ENCODE data around the gene KRTDAP. TPM values are rescaled to one million over a fixed set of nuclear protein-coding genes. Genes with fewer than 3 reads are reported as not detected.

KRTDAP gene
- total and polyA plus RNA-seq, 4 donors, result 0.16 to 0.49 TPM; not detected in 2

DNA sequence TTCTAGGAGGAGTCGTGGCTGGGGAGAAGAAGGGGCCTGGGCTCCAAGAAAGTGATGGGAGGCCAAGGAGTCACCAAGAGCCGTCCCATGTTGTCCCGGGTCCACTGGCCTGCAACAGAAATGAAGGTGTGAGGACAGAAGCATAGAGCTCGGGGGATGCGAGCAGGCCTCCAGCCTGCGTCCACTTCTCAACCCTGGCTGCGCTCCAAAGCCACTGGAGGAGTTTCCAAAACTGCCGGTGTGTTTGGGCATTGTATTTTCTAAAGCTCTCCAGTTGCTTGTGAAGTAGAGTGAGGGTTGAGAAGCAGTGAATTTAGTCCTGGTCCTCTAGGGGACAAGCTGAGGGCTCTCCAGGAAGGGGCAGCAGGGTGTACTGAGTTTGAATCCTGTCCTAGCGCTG is 29.2 kb downstream of the KRTDAP start:
- DNase-seq (peak; percentile 50 to 64 (median 59)), ATAC-seq (ENCODE audit: insufficient read depth, low FRiP score) (no peak)
- 62 to 83% methylated on average over 9 of the region's 9 CpGs for WGBS, 2 donors
- no peaks in the 10 kb centered on the region for H3K9me3 ChIP-seq (ENCODE audit: control insufficient read depth in 4 of 4, insufficient read depth in 3 of 4, low read length in 3 of 4)
- no peak overlapping the region for H3K9ac ChIP-seq (ENCODE audit: insufficient read depth in 1 of 2, low read length in 2 of 2)
- no peak overlapping the region for H3K4me3 ChIP-seq
- no peak overlapping the region for H3K27ac ChIP-seq (ENCODE audit: low read depth in 1 of 2, low read length in 1 of 2)
- peaks cover 7 to 43% (median 23%) of the 10 kb centered on the region in 5 donors for H3K4me1 ChIP-seq (ENCODE audit: control insufficient read depth in 5 of 5, insufficient read depth in 5 of 5, low read length in 5 of 5)
- H3K36me3 ChIP-seq (ENCODE audit: control insufficient read depth in 4 of 4, insufficient read depth in 4 of 4, low read length in 4 of 4), result no peaks in the 10 kb centered on the region
- TF ChIP-seq CTCF (IDR thresholded peaks at IDR 0.05; ENCODE audit: control extremely low read depth, extremely low read depth), result no peak
- H3K27me3 ChIP-seq (ENCODE audit: control insufficient read depth in 3 of 3, insufficient read depth in 3 of 3, low read length in 2 of 3), result no peaks in the 10 kb centered on the region

DNA sequence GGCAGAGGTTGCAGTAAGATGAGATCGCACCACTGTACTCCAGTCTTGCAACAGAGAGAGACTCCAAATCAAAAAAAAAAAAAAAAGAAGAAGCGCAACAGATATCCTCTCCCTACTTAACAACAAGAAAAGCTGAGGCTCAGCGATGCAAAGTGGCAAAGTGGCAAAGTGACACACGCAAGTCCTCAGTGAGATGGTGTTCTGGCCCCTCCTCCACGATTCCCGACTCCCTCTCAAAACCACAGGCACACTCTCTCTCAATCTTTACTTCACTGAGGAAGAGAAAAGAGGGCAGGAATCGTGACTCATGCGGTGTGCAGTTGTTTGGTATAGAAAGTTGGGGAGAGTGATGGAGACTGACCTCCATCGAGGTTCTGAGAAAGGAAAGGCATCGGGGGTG is 29.7 kb downstream of the KRTDAP start:
- Histone ChIP-seq H3K4me1 (ENCODE audit: control insufficient read depth in 5 of 5, insufficient read depth in 5 of 5, low read length in 5 of 5) (peaks cover 7 to 43% (median 23%) of the 10 kb centered on the region in 5 donors), H3K9ac (ENCODE audit: insufficient read depth in 1 of 2, low read length in 2 of 2) (no peak overlapping the region), H3K27ac (ENCODE audit: low read depth in 1 of 2, low read length in 1 of 2) (no peak overlapping the region), H3K36me3 (ENCODE audit: control insufficient read depth in 4 of 4, insufficient read depth in 4 of 4, low read length in 4 of 4) (no peaks in the 10 kb centered on the region), H3K9me3 (ENCODE audit: control insufficient read depth in 4 of 4, insufficient read depth in 3 of 4, low read length in 3 of 4) (no peaks in the 10 kb centered on the region), H3K27me3 (ENCODE audit: control insufficient read depth in 3 of 3, insufficient read depth in 3 of 3, low read length in 2 of 3) (no peaks in the 10 kb centered on the region), H3K4me3 (no peak overlapping the region)
- DNase-seq (no peak), ATAC-seq (ENCODE audit: insufficient read depth, low FRiP score) (no peak)
- TF ChIP-seq CTCF (IDR thresholded peaks at IDR 0.05; ENCODE audit: control extremely low read depth, extremely low read depth), result no peak
- WGBS, 2 donors, result 68 to 69% methylated on average over 10 of the region's 10 CpGs

- Histone ChIP-seq H3K36me3 (ENCODE audit: control insufficient read depth in 4 of 4, insufficient read depth in 4 of 4, low read length in 4 of 4) (no peaks in the 10 kb centered on the region), H3K9ac (ENCODE audit: insufficient read depth in 1 of 2, low read length in 2 of 2) (no peak overlapping the region), H3K27ac (ENCODE audit: low read depth in 1 of 2, low read length in 1 of 2) (peak overlapping the region in 1 of 2 donors; percentile 52), H3K27me3 (ENCODE audit: control insufficient read depth in 3 of 3, insufficient read depth in 3 of 3, low read length in 2 of 3) (no peaks in the 10 kb centered on the region), H3K9me3 (ENCODE audit: control insufficient read depth in 4 of 4, insufficient read depth in 3 of 4, low read length in 3 of 4) (no peaks in the 10 kb centered on the region), H3K4me3 (no peak overlapping the region), H3K4me1 (ENCODE audit: control insufficient read depth in 5 of 5, insufficient read depth in 5 of 5, low read length in 5 of 5) (peaks cover 7 to 43% (median 23%) of the 10 kb centered on the region in 5 donors)
- DNase-seq (peak; percentile 85 to 97 (median 95)), ATAC-seq (ENCODE audit: insufficient read depth, low FRiP score) (no peak)
- no peak for TF ChIP-seq CTCF (IDR thresholded peaks at IDR 0.05; ENCODE audit: control extremely low read depth, extremely low read depth)
- 34 to 43% methylated on average over 14 of the region's 14 CpGs for WGBS, 2 donors
Observed at GRCh38 chr19:35459414-35460082, 30.7 kb downstream of the KRTDAP start.
